Nephron progenitor cell (in vitro differentiated cells): Measurements from ENCODE around the gene NRCAM.
"Not testable (repeated sequence)": the region's sequence is repeated elsewhere in the genome, so short reads cannot be mapped to it uniquely, and the experiment has no call there.

Source experiments
- DNase-seq: peaks from one replicate; pipeline ENCODE4 v3.0.0; 2021
- H3K27ac Mint-ChIP-seq: 2 replicates; pipeline ENCODE4 v1.8.0; 2021; ENCODE audit warnings: mild to moderate bottlenecking, moderate library complexity, mixed read lengths
- H3K27me3 Mint-ChIP-seq: 2 replicates; pipeline ENCODE4 v1.8.0; 2021; ENCODE audit warnings: mild to moderate bottlenecking, low read depth, mixed read lengths; ENCODE audit not compliant: poor library complexity
- H3K36me3 Mint-ChIP-seq: 2 replicates; pipeline ENCODE4 v1.8.0; 2021; ENCODE audit warnings: low read depth, mixed read lengths
- H3K4me1 Mint-ChIP-seq: 2 replicates; pipeline ENCODE4 v1.8.0; 2021; ENCODE audit warnings: mixed read lengths
- H3K4me3 Mint-ChIP-seq: 2 replicates; pipeline ENCODE4 v1.8.0; 2021; ENCODE audit warnings: mild to moderate bottlenecking, moderate library complexity, mixed read lengths
- H3K9me3 Mint-ChIP-seq: 2 replicates; pipeline ENCODE4 v1.8.0; 2021; ENCODE audit warnings: mild to moderate bottlenecking, moderate library complexity, mixed read lengths
- CTCF ChIP-seq: fragments of 200-600 bp; sonication (generic); IDR thresholded peaks from 2 replicates; pipeline ENCODE4 v1.5.0; 2021; ENCODE audit warnings: antibody characterized with exemption

NRCAM gene

DNA sequence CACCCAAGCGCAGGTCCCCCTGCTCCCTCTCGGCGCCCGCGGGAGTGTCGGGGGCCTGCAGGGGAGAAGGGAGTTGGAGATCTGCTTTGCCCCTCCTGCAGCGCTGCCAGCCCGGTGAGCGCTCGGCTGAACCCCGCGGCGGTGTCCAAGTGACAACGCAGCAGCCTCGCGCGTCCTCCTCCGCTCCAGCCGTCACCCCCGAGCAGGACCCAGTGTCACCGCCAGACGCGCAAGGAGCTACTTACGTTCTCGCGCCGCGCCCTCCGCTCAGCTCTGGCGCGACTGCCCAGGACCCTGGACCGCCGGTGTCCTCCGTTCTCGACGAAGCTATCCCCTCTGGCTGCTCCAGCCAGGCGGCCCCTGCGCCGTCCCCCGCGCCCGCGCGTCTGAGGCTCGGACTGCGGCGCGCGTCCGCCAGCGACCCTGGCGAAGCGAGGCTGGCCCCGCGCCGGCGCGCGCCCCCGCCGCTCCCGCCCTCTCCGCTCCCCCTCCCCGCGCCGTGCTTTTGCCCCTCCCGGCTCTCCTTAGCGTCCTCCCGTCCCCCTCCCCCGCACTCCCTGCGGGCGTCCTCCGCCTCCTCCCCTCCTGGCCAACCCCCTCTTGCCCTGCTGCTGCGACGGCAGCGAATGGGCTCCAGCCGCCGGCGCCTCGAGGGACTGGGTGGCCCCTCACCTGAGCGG lies at the start of gene NRCAM:
TSS of gene NRCAM (minus strand) at position 439 of the 680 bp plus-strand sequence. CDS start 216,372 bp downstream, outside the sequence.
- Mint-ChIP-seq H3K36me3 (no peaks in the 10 kb centered on the region), H3K4me3 (peak within 1 kb of the TSS; percentile 84), H3K4me1 (peaks cover 31% of the 10 kb centered on the region), H3K27ac (no peak within 1 kb of the TSS), H3K9me3 (no peaks in the 10 kb centered on the region), H3K27me3 (peaks cover 78% of the 10 kb centered on the region)
- peak; percentile 88 for DNase-seq
- TF ChIP-seq CTCF: no peak

DNA sequence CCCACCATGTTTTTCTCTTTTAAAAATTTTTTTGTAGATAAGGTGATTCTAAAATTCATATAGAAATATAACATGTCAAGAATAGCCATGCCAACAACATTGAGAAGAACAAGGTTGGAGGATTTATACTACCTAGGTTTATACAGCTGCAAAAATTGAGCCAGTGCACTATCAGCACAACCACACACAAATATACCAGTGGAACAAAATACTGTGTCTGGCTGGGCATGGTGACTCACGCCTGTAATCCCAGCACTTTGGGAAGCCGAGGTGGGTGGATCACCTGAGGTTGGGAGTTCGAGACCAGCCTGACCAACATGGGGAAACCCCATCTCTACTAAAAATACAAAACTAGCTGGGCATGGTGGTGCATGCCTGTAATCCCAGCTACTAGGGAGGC lies 48.3 kb upstream of the NRCAM start:
- H3K36me3 Mint-ChIP-seq: peaks cover 38% of the 10 kb centered on the region
- H3K9me3 Mint-ChIP-seq, H3K27ac Mint-ChIP-seq, H3K4me1 Mint-ChIP-seq, H3K4me3 Mint-ChIP-seq, H3K27me3 Mint-ChIP-seq, DNase-seq: not testable (repeated sequence)

GRCh38 chr7:108503112-108504026 lies 47.1 kb upstream of the NRCAM start:
- H3K27ac Mint-ChIP-seq: no peak overlapping the region
- no peak overlapping the region for H3K4me3 Mint-ChIP-seq
- peaks cover 38% of the 10 kb centered on the region for H3K36me3 Mint-ChIP-seq
- TF ChIP-seq CTCF: no peak
- H3K9me3 Mint-ChIP-seq: no peaks in the 10 kb centered on the region
- no peak for DNase-seq
- no peaks in the 10 kb centered on the region for H3K27me3 Mint-ChIP-seq
- H3K4me1 Mint-ChIP-seq: no peaks in the 10 kb centered on the region

- DNase-seq: no peak
- no peak for TF ChIP-seq CTCF
- H3K27ac Mint-ChIP-seq: peak overlapping the region; percentile 55
- H3K27me3 Mint-ChIP-seq: no peaks in the 10 kb centered on the region
- H3K36me3 Mint-ChIP-seq: peaks cover 29% of the 10 kb centered on the region
- no peak overlapping the region for H3K4me3 Mint-ChIP-seq
- no peaks in the 10 kb centered on the region for H3K9me3 Mint-ChIP-seq
- no peaks in the 10 kb centered on the region for H3K4me1 Mint-ChIP-seq
Observed at GRCh38 chr7:108499566-108499965, 43.3 kb upstream of the NRCAM start.

GRCh38 chr7:108498481-108498880 lies 42.2 kb upstream of the NRCAM start:
- Mint-ChIP-seq H3K36me3 (peaks cover 27% of the 10 kb centered on the region), H3K9me3 (no peaks in the 10 kb centered on the region), H3K27ac (no peak overlapping the region), H3K4me1 (no peaks in the 10 kb centered on the region), H3K4me3 (no peak overlapping the region), H3K27me3 (no peaks in the 10 kb centered on the region)
- no peak for TF ChIP-seq CTCF
- no peak for DNase-seq

GRCh38 chr7:108497082-108497725 lies 41.0 kb upstream of the NRCAM start:
- Mint-ChIP-seq H3K9me3 (no peaks in the 10 kb centered on the region), H3K36me3 (peaks cover 26% of the 10 kb centered on the region), H3K4me1 (no peaks in the 10 kb centered on the region), H3K4me3 (no peak overlapping the region), H3K27ac (no peak overlapping the region), H3K27me3 (peaks cover 3% of the 10 kb centered on the region)
- DNase-seq: peak; percentile 55
- TF ChIP-seq CTCF: peak; percentile 88
